IMR-90 (cell line): ENCODE results near the gene MXD4. TPM values are rescaled to one million over a fixed set of nuclear protein-coding genes. Genes with fewer than 3 reads are reported as not detected.

Experiments used
- ATAC-seq: fragments of 200-7000 bp; cut with Tn5 transposase; 2 replicates; pipeline ENCODE4 v1.9.1; 2020; ENCODE audit warnings: low read depth, mild to moderate bottlenecking, moderate library complexity
- BruUV-seq: library from RNA; stranded (reverse); fragments of 400-500 nt; replicated peaks from 2 replicates; lab custom pipeline; 2021; lab: Mats Ljungman, UMichigan
- CTCF ChIA-PET: fragments of 300-600 bp; formaldehyde crosslinking; extraction: SDS; loops from one replicate; lab custom pipeline; 2021; ENCODE audit warnings: antibody characterized with exemption; lab: Yijun Ruan, JAX
- POLR2A ChIA-PET: fragments of 300-600 bp; sonication (Branson Sonifier 250); formaldehyde crosslinking; loops from one replicate; lab custom pipeline; 2022; ENCODE audit warnings: antibody characterized with exemption; ENCODE audit not compliant: unreplicated experiment; lab: Charles Lee
- DNase-seq: peaks from one replicate; pipeline ENCODE4 v3.0.0; 2013
- H2AFZ ChIP-seq: replicated peaks from 2 replicates; pipeline ENCODE3; 2013; ENCODE audit warnings: low read length, mild to moderate bottlenecking; ENCODE audit not compliant: poor library complexity
- H2AK5ac ChIP-seq: 2 replicates; pipeline ENCODE4 v1.6.1; 2013; ENCODE audit warnings: low read depth, low read length, inconsistent platforms
- H2AK9ac ChIP-seq: replicated peaks from 2 replicates; pipeline ENCODE3; 2013; ENCODE audit warnings: mild to moderate bottlenecking, low read depth, low read length, moderate library complexity; ENCODE audit not compliant: poor library complexity
- H2BK120ac ChIP-seq: 2 replicates; pipeline ENCODE4 v1.6.1; 2013; ENCODE audit warnings: low read depth, low read length, inconsistent platforms
- H2BK15ac ChIP-seq: 3 replicates; pipeline ENCODE4 v1.6.1; 2013; ENCODE audit warnings: low read depth, low read length, inconsistent platforms
- H2BK20ac ChIP-seq: 2 replicates; pipeline ENCODE4 v1.6.1; 2013; ENCODE audit warnings: low read depth, mild to moderate bottlenecking, inconsistent platforms, low read length, moderate library complexity
- H2BK5ac ChIP-seq: 2 replicates; pipeline ENCODE4 v1.6.1; 2013; ENCODE audit warnings: mild to moderate bottlenecking, low read depth, low read length, inconsistent platforms; ENCODE audit not compliant: poor library complexity, severe bottlenecking
- H3K14ac ChIP-seq: replicated peaks from 2 replicates; pipeline ENCODE4 v1.6.1; 2013; ENCODE audit warnings: low read depth, low read length, inconsistent platforms
- H3K18ac ChIP-seq: 2 replicates; pipeline ENCODE4 v1.6.1; 2013; ENCODE audit warnings: low read depth, low read length, control low read depth
- H3K23ac ChIP-seq: 2 replicates; pipeline ENCODE4 v1.6.1; 2013; ENCODE audit warnings: low read depth, low read length, inconsistent platforms
- H3K27ac ChIP-seq: 2 replicates; pipeline ENCODE4 v1.5.1; 2013; ENCODE audit warnings: mild to moderate bottlenecking, control low read depth, low read length; ENCODE audit not compliant: insufficient read depth
- H3K27me3 ChIP-seq: 2 replicates; pipeline ENCODE4 v1.6.1; 2013; ENCODE audit warnings: low read length; ENCODE audit not compliant: control insufficient read depth, insufficient read depth
- H3K36me3 ChIP-seq: 2 replicates; pipeline ENCODE4 v1.6.1; 2013; ENCODE audit warnings: low read length, mixed read lengths; ENCODE audit not compliant: control insufficient read depth, insufficient read depth
- H3K4ac ChIP-seq: 2 replicates; pipeline ENCODE4 v1.6.1; 2013; ENCODE audit warnings: low read depth, low read length, inconsistent platforms
- H3K4me1 ChIP-seq: 2 replicates; pipeline ENCODE4 v1.6.1; 2013; ENCODE audit warnings: low read length, mixed read lengths; ENCODE audit not compliant: control insufficient read depth, insufficient read depth
- H3K4me2 ChIP-seq: 2 replicates; pipeline ENCODE4 v1.6.1; 2013; ENCODE audit warnings: low read depth, mild to moderate bottlenecking, control low read depth, low read length, moderate library complexity
- H3K4me3 ChIP-seq: 2 replicates; pipeline ENCODE4 v1.5.1; 2013; ENCODE audit warnings: low read depth, mild to moderate bottlenecking, control low read depth, low read length, moderate library complexity; ENCODE audit not compliant: insufficient read depth
- H3K56ac ChIP-seq: 2 replicates; pipeline ENCODE4 v1.6.1; 2013; ENCODE audit warnings: low read length, inconsistent platforms; ENCODE audit not compliant: insufficient read depth; ENCODE audit errors: extremely low read depth
- H3K79me1 ChIP-seq, 2 experiments: 2 replicates each; pipeline ENCODE4 v1.6.1; 2013; ENCODE audit warnings: low read length in 2 of 2, inconsistent platforms in 1 of 2, low read depth in 1 of 2
- H3K9ac ChIP-seq: 2 replicates; pipeline ENCODE4 v1.6.1; 2013; ENCODE audit warnings: low read depth, low read length, control low read depth
- H3K9me1 ChIP-seq: 2 replicates; pipeline ENCODE4 v1.6.1; 2013; ENCODE audit warnings: low read length, inconsistent platforms; ENCODE audit not compliant: insufficient read depth
- H3K9me3 ChIP-seq: 2 replicates; pipeline ENCODE4 v1.6.1; 2013; ENCODE audit warnings: low read length; ENCODE audit not compliant: control insufficient read depth, insufficient read depth
- H4K20me1 ChIP-seq: 2 replicates; pipeline ENCODE4 v1.6.1; 2013; ENCODE audit warnings: low read length, inconsistent platforms; ENCODE audit not compliant: insufficient read depth
- H4K5ac ChIP-seq: 2 replicates; pipeline ENCODE4 v1.6.1; 2013; ENCODE audit warnings: mild to moderate bottlenecking, low read depth, low read length, control low read depth
- H4K8ac ChIP-seq, 2 experiments: 2 replicates each; pipeline ENCODE4 v1.6.1; 2013; ENCODE audit warnings: low read depth in 2 of 2, low read length in 2 of 2, control low read depth in 1 of 2, inconsistent platforms in 1 of 2
- H4K91ac ChIP-seq: 2 replicates; pipeline ENCODE4 v1.6.1; 2013; ENCODE audit warnings: low read depth, low read length, inconsistent platforms; ENCODE audit not compliant: insufficient read depth
- BHLHE40 ChIP-seq: fragments of 150-350 bp; IDR thresholded peaks from 2 replicates; pipeline ENCODE4 v1.6.1; 2016; ENCODE audit warnings: mild to moderate bottlenecking, low read depth, low read length
- CEBPB ChIP-seq: IDR thresholded peaks from 2 replicates; pipeline ENCODE4 v1.6.1; 2012; ENCODE audit warnings: low read depth, low read length, improper control_type of control experiment
- FOS ChIP-seq: fragments of 150-350 bp; IDR thresholded peaks from 2 replicates; pipeline ENCODE4 v1.6.1; 2016; ENCODE audit warnings: low read depth, low read length
- MAFK ChIP-seq: IDR thresholded peaks from 2 replicates; pipeline ENCODE4 v1.6.1; 2012; ENCODE audit warnings: low read depth, low read length, improper control_type of control experiment
- MAZ ChIP-seq: IDR thresholded peaks from 2 replicates; pipeline ENCODE4 v1.6.1; 2012; ENCODE audit warnings: low read depth, mild to moderate bottlenecking, low read length, improper control_type of control experiment, moderate library complexity, borderline replicate concordance
- MXI1 ChIP-seq: IDR thresholded peaks from 2 replicates; pipeline ENCODE4 v1.6.1; 2012; ENCODE audit warnings: low read depth, mild to moderate bottlenecking, low read length, moderate library complexity, borderline replicate concordance
- NFE2L2 ChIP-seq: fragments of 150-350 bp; IDR thresholded peaks from 2 replicates; pipeline ENCODE4 v1.6.1; 2016; ENCODE audit warnings: low read depth, mild to moderate bottlenecking, low read length
- POLR2A ChIP-seq: IDR thresholded peaks from 2 replicates; pipeline ENCODE4 v1.6.1; 2012; ENCODE audit warnings: mild to moderate bottlenecking, low read depth, low read length
- RAD21 ChIP-seq: IDR thresholded peaks from 2 replicates; pipeline ENCODE4 v1.6.1; 2012; ENCODE audit warnings: low read length, improper control_type of control experiment
- RFX5 ChIP-seq: IDR thresholded peaks from 2 replicates; pipeline ENCODE4 v1.8.0; 2012; ENCODE audit warnings: low read depth, mild to moderate bottlenecking, low read length, moderate library complexity
- WGBS, 2 experiments: methylation state at CpG; one replicate each; pipeline versions ENCODE4 v1.1.5 to v1.1.7; 2013; ENCODE audit warnings: missing lambda C conversion rate in 2 of 2; ENCODE audit not compliant: insufficient read length in 1 of 2; ENCODE audit errors: extremely low coverage in 2 of 2; 5-methylcytosine and 5-hydroxymethylcytosine counted together
- dilution Hi-C: fragments of 300-500 bp; cut with HindIII; formaldehyde crosslinking; loops from one replicate; pipeline ENCODE4 v1.14.3; 2018; ENCODE audit warnings: low sequenced_read_pairs; ENCODE audit not compliant: unreplicated experiment
- in situ Hi-C: fragments of 300-500 bp; cut with MboI; formaldehyde crosslinking; loops from 3 replicates; pipeline ENCODE4 v1.14.3; 2019; ENCODE audit warnings: low sequenced_read_pairs, inconsistent platforms, mixed read lengths
- intact Hi-C: fragments of 100-400 bp; cut with micrococcal nuclease; formaldehyde crosslinking; loops from 2 replicates; pipeline ENCODE4 v1.10.0; 2022
- polyA plus RNA-seq, 3 experiments: library from polyadenylated mRNA; depleted of rRNA; stranded (reverse); fragments of >200 nt; gene quantifications; 2 replicates each; pipeline ENCODE4 v1.2.3, GENCODE V29; 2012; ENCODE audit warnings: low replicate concordance in 1 of 3
- total RNA-seq: library from RNA; depleted of rRNA; stranded (reverse); fragments of >200 nt; gene quantifications from 2 replicates; pipeline ENCODE4 v1.2.3, GENCODE V29; 2012
- TF ChIP-seq, protein P1 (sequence below): conservative IDR thresholded peaks from 2 replicates; pipeline ENCODE4 v1.5.1; 2012; ENCODE audit warnings: mild to moderate bottlenecking, low read depth, low read length, improper control_type of control experiment
- TF ChIP-seq, protein P2 (sequence below): fragments of 150-350 bp; IDR thresholded peaks from 2 replicates; pipeline ENCODE4 v1.6.1; 2017; ENCODE audit warnings: mild to moderate bottlenecking, antibody characterized with exemption, low read length, low read depth

Gene MXD4
- total and polyA plus RNA-seq, 2 of the 4 experiments (the other 2 are of a cell fraction), result 22.8 to 54.4 TPM

DNA sequence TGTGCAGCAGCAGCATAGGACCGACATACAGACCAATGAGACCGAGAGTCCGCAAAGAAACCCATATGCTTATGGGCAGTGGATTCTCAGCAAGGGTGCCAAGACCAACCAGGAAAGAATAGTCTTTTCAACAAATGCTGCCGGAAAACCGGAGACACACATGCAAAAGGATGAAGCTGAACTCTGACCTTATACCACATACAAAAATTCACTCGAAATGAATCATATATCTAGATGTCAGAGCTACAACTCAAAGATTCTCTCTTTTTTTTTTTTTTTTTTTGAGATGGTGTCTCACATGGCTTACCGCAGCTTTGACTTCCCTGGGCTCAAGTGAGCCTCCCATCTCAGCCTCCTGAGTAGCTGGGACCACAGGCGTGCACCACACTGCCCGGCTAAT, 16.0 kb upstream of the MXD4 start:
- ATAC-seq (no peak), DNase-seq (no peak)
- Histone ChIP-seq H3K9ac (no peak overlapping the region), H4K5ac (no peak overlapping the region), H3K27me3 (peaks cover 4% of the 10 kb centered on the region; the same call in 1 of the 2 replicates), H3K4ac (no peak overlapping the region), H3K79me1 (no peaks in the 10 kb centered on the region), H3K4me1 (no peaks in the 10 kb centered on the region), H3K18ac (no peak overlapping the region), H3K14ac (no peak overlapping the region), H2BK15ac (no peak overlapping the region), H4K8ac (no peak overlapping the region), H2AK5ac (no peak overlapping the region), H2BK5ac (no peak overlapping the region), H3K9me1 (no peaks in the 10 kb centered on the region), H3K36me3 (no peaks in the 10 kb centered on the region), H3K23ac (no peak overlapping the region), H2BK120ac (no peak overlapping the region), H2AK9ac (no peak overlapping the region), H2AFZ (no peak overlapping the region), H4K91ac (no peak overlapping the region), H3K4me3 (no peak overlapping the region), H3K9me3 (no peaks in the 10 kb centered on the region), H3K56ac (no peak overlapping the region), H3K27ac (no peak overlapping the region), H4K20me1 (no peaks in the 10 kb centered on the region), H2BK20ac (no peak overlapping the region), H3K4me2 (no peak overlapping the region)
- ChIA-PET CTCF (interaction anchor here (0.6 to 1.1 kb wide), 3 partner anchors 141 to 993 kb away, joined by 3 to 6 read pairs (median 4); partner anchors contain the start of genes CFAP99 and ZFYVE28), POLR2A (interaction anchor here (0.6 kb wide), 2 partner anchors 39 to 185 kb away, joined by 3 to 4 read pairs; no protein-coding TSS in a partner anchor)
- intact Hi-C loops (no loop called here), dilution Hi-C loops (no loop called here), in situ Hi-C loops (no loop called here)
- no CpG with 5 or more reads among the region's 9 CpGs for WGBS, 2 experiments
- no TSS peak for BruUV-seq
- TF ChIP-seq POLR2A, result no peak
- TF ChIP-seq BHLHE40, result no peak
- TF ChIP-seq RAD21, result no peak
- no peak for TF ChIP-seq CEBPB
- TF ChIP-seq FOS, result no peak
- TF ChIP-seq, protein P1, sequence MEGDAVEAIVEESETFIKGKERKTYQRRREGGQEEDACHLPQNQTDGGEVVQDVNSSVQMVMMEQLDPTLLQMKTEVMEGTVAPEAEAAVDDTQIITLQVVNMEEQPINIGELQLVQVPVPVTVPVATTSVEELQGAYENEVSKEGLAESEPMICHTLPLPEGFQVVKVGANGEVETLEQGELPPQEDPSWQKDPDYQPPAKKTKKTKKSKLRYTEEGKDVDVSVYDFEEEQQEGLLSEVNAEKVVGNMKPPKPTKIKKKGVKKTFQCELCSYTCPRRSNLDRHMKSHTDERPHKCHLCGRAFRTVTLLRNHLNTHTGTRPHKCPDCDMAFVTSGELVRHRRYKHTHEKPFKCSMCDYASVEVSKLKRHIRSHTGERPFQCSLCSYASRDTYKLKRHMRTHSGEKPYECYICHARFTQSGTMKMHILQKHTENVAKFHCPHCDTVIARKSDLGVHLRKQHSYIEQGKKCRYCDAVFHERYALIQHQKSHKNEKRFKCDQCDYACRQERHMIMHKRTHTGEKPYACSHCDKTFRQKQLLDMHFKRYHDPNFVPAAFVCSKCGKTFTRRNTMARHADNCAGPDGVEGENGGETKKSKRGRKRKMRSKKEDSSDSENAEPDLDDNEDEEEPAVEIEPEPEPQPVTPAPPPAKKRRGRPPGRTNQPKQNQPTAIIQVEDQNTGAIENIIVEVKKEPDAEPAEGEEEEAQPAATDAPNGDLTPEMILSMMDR, result no peak
- no peak for TF ChIP-seq RFX5
- TF ChIP-seq MAFK, result no peak
- TF ChIP-seq, protein P2, sequence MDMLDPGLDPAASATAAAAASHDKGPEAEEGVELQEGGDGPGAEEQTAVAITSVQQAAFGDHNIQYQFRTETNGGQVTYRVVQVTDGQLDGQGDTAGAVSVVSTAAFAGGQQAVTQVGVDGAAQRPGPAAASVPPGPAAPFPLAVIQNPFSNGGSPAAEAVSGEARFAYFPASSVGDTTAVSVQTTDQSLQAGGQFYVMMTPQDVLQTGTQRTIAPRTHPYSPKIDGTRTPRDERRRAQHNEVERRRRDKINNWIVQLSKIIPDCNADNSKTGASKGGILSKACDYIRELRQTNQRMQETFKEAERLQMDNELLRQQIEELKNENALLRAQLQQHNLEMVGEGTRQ, result no peak
- no peak for TF ChIP-seq NFE2L2
- TF ChIP-seq MAZ, result no peak
- TF ChIP-seq MXI1, result no peak
